Measurements from ENCODE around the gene MLC1. TPM values are rescaled to one million over a fixed set of nuclear protein-coding genes. Genes with fewer than 3 reads are reported as not detected.

Gene MLC1
- polyA plus RNA-seq, 1 donor (not counting 4 experiments of a cell fraction or from before 2014, with no cell fraction given), result not detected

DNA sequence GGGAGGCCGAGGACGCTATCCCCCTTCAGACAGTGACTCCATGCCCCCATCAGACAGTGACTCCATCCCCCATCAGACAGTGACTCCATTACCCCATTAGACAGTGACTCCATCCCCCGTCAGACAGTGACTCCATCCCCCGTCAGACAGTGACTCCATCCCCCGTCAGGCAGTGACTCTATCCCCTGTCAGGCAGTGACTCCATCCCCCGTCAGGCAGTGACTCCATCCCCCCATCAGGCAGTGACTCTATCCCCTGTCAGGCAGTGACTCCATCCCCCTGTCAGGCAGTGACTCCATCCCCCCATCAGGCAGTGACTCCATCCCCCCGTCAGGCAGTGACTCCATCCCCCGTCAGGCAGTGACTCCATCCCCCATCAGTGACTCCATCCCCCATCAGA is 18.0 kb downstream of the MLC1 start:
- Histone ChIP-seq H3K36me3 (ENCODE audit: control insufficient read depth in 2 of 2, extremely low read depth in 1 of 2, insufficient read depth in 2 of 2, low read length in 2 of 2) (no peaks in the 10 kb centered on the region), H3K9me3 (ENCODE audit: control insufficient read depth, low read depth, low read length) (no peaks in the 10 kb centered on the region), H3K4me3 (ENCODE audit: control insufficient read depth in 2 of 3, extremely low read depth in 1 of 3, insufficient read depth in 2 of 3, low read depth in 1 of 3, low read length in 3 of 3) (no peak overlapping the region), H4K20me1 (ENCODE audit: control insufficient read depth, extremely low read depth, insufficient read depth, low read length) (no peaks in the 10 kb centered on the region), H3K27ac (ENCODE audit: control insufficient read depth, insufficient read depth, low read length) (no peak overlapping the region), H3K4me2 (ENCODE audit: control insufficient read depth, extremely low read depth, insufficient read depth, low read depth, low read length) (no peak overlapping the region), H3K79me2 (ENCODE audit: control insufficient read depth, insufficient read depth, low read length) (no peaks in the 10 kb centered on the region), H3K9ac (ENCODE audit: control insufficient read depth, extremely low read depth, insufficient read depth, low read length) (no peak overlapping the region), H3K27me3 (ENCODE audit: control insufficient read depth, extremely low read depth, insufficient read depth, low read length) (no peaks in the 10 kb centered on the region), H3K9me1 (ENCODE audit: control insufficient read depth, extremely low read depth, insufficient read depth, low read length) (no peaks in the 10 kb centered on the region), H2AFZ (ENCODE audit: control insufficient read depth, low read length) (no peak overlapping the region), H3K4me1 (ENCODE audit: control insufficient read depth, extremely low read depth, insufficient read depth, low read length) (no peaks in the 10 kb centered on the region)
- DNase-seq (ENCODE audit: low read depth, low spot score) (no peak), FAIRE-seq (no peak)
- TF ChIP-seq EZH2 (IDR thresholded peaks at IDR 0.05; ENCODE audit: low read length) (no peak), CTCF (optimal IDR thresholded peaks at IDR 0.05 in 1 of 3, IDR thresholded peaks at IDR 0.05 in 1 of 3, conservative IDR thresholded peaks at IDR 0.05 in 1 of 3; ENCODE audit: extremely low read depth in 1 of 3, insufficient read depth in 2 of 3, low read length in 3 of 3) (no peak)
- dilution Hi-C loops (cut with MboI; ENCODE audit: extremely low pct_ligation_motif_present, low sequenced_read_pairs), result no loop called here

- FAIRE-seq (no peak), DNase-seq (ENCODE audit: low read depth, low spot score) (no peak)
- dilution Hi-C loops (cut with MboI; ENCODE audit: extremely low pct_ligation_motif_present, low sequenced_read_pairs), result no loop called here
- no peak overlapping the region for H2AFZ ChIP-seq (ENCODE audit: control insufficient read depth, low read length)
- no peaks in the 10 kb centered on the region for H3K79me2 ChIP-seq (ENCODE audit: control insufficient read depth, insufficient read depth, low read length)
- no peak for TF ChIP-seq EZH2 (IDR thresholded peaks at IDR 0.05; ENCODE audit: low read length)
- TF ChIP-seq CTCF (optimal IDR thresholded peaks at IDR 0.05 in 1 of 3, IDR thresholded peaks at IDR 0.05 in 1 of 3, conservative IDR thresholded peaks at IDR 0.05 in 1 of 3; ENCODE audit: extremely low read depth in 1 of 3, insufficient read depth in 2 of 3, low read length in 3 of 3), result no peak
- no peaks in the 10 kb centered on the region for H4K20me1 ChIP-seq (ENCODE audit: control insufficient read depth, extremely low read depth, insufficient read depth, low read length)
- H3K9me1 ChIP-seq (ENCODE audit: control insufficient read depth, extremely low read depth, insufficient read depth, low read length), result no peaks in the 10 kb centered on the region
- H3K36me3 ChIP-seq (ENCODE audit: control insufficient read depth in 2 of 2, extremely low read depth in 1 of 2, insufficient read depth in 2 of 2, low read length in 2 of 2), result no peaks in the 10 kb centered on the region
- peaks cover 14% of the 10 kb centered on the region for H3K27me3 ChIP-seq (ENCODE audit: control insufficient read depth, extremely low read depth, insufficient read depth, low read length)
- no peak overlapping the region for H3K4me3 ChIP-seq (ENCODE audit: control insufficient read depth in 2 of 3, extremely low read depth in 1 of 3, insufficient read depth in 2 of 3, low read depth in 1 of 3, low read length in 3 of 3)
- no peaks in the 10 kb centered on the region for H3K9me3 ChIP-seq (ENCODE audit: control insufficient read depth, low read depth, low read length)
- H3K9ac ChIP-seq (ENCODE audit: control insufficient read depth, extremely low read depth, insufficient read depth, low read length), result no peak overlapping the region
- H3K27ac ChIP-seq (ENCODE audit: control insufficient read depth, insufficient read depth, low read length), result no peak overlapping the region
- H3K4me2 ChIP-seq (ENCODE audit: control insufficient read depth, extremely low read depth, insufficient read depth, low read depth, low read length), result no peak overlapping the region
- H3K4me1 ChIP-seq (ENCODE audit: control insufficient read depth, extremely low read depth, insufficient read depth, low read length), result no peaks in the 10 kb centered on the region
These were observed 20.8 kb downstream of the MLC1 start for GRCh38 chr22:50064453-50064852.
